GM13976 (cell line): ENCODE measurements around the gene CEBPE.
A peak's percentile ranks its signal among the peaks of the same experiment; 100 is the strongest.

ENCODE experiments used
- DNase-seq: peaks from one replicate; pipeline ENCODE4 v3.0.0; 2012; ENCODE audit warnings: low spot score
- CTCF ChIP-seq: IDR thresholded peaks from 2 replicates; pipeline ENCODE4 v1.5.1; 2012; ENCODE audit warnings: borderline replicate concordance, mild to moderate bottlenecking; ENCODE audit not compliant: insufficient read depth; ENCODE audit errors: extremely low read depth, missing control alignments, control extremely low read depth
- in situ Hi-C: fragments of 300-500 bp; cut with MboI; formaldehyde crosslinking; loops from one replicate; pipeline ENCODE4 v1.12.0; 2022; ENCODE audit warnings: low sequenced_read_pairs, mixed read lengths, inconsistent platforms; ENCODE audit not compliant: unreplicated experiment

Gene CEBPE

GRCh38 chr14:23068789-23069412 is 50.2 kb downstream of the CEBPE start:
- peak; percentile 97 for TF ChIP-seq CTCF
- DNase-seq = peak; percentile 92
- in situ Hi-C loops = no loop called here

- TF ChIP-seq CTCF = no peak
- DNase-seq = peak; percentile 21
- in situ Hi-C loops = no loop called here
Observed at GRCh38 chr14:23067847-23068788, 50.9 kb downstream of the CEBPE start.
